ENCODE measurements around the gene SDR42E1. TPM values are rescaled to one million over a fixed set of nuclear protein-coding genes. Genes with fewer than 3 reads are reported as not detected.

Gene SDR42E1
- total RNA-seq, 2 experiments from 2014 or later: under 0.01 to 0.65 TPM

GRCh38 chr16:82041542-82041941 lies 30.3 kb upstream of the SDR42E1 start:
- BruUV-seq (replicated peaks): no TSS peak
- Histone ChIP-seq H2AFZ (ENCODE audit: low read length) (no peak overlapping the region), H3K4me2 (ENCODE audit: low read length) (no peak overlapping the region), H3K27ac (ENCODE audit: low read depth, low read length, poor library complexity, severe bottlenecking) (no peak overlapping the region), H3K36me3 (ENCODE audit: insufficient read depth, low read length) (no peaks in the 10 kb centered on the region), H3K9me2 (ENCODE audit: insufficient read depth, low read length) (no peaks in the 10 kb centered on the region), H3K9me3 (ENCODE audit: low read length) (no peaks in the 10 kb centered on the region), H4K20me1 (ENCODE audit: insufficient read depth, low read length) (no peaks in the 10 kb centered on the region), H3K4me1 (ENCODE audit: insufficient read depth, low read length, poor library complexity, severe bottlenecking) (no peaks in the 10 kb centered on the region), H3K4me3 (ENCODE audit: low read depth, low read length, poor library complexity, severe bottlenecking) (no peak overlapping the region), H3K79me2 (ENCODE audit: insufficient read depth, low read depth, low read length) (no peaks in the 10 kb centered on the region)
- ChIA-PET POLR2A (no interaction called here), CTCF (ENCODE audit: unreplicated experiment) (no interaction called here)
- DNase-seq (ENCODE audit: low spot score): no peak
- TF ChIP-seq EZH2phosphoT487 (IDR thresholded peaks at IDR 0.05; ENCODE audit: borderline replicate concordance, low read depth, low read length) (no peak), CTCF (conservative IDR thresholded peaks at IDR 0.05; ENCODE audit: low read length) (no peak)
- intact Hi-C loops (cut with micrococcal nuclease; ENCODE audit: unreplicated experiment): no loop called here

GRCh38 chr16:82040296-82040695 lies 29.0 kb upstream of the SDR42E1 start:
- no peaks in the 10 kb centered on the region for H3K9me3 ChIP-seq (ENCODE audit: low read length)
- ChIA-PET POLR2A (no interaction called here), CTCF (ENCODE audit: unreplicated experiment) (no interaction called here)
- H3K4me2 ChIP-seq (ENCODE audit: low read length): no peak overlapping the region
- H2AFZ ChIP-seq (ENCODE audit: low read length): no peak overlapping the region
- no peak overlapping the region for H3K27ac ChIP-seq (ENCODE audit: low read depth, low read length, poor library complexity, severe bottlenecking)
- no peaks in the 10 kb centered on the region for H4K20me1 ChIP-seq (ENCODE audit: insufficient read depth, low read length)
- H3K4me1 ChIP-seq (ENCODE audit: insufficient read depth, low read length, poor library complexity, severe bottlenecking): no peaks in the 10 kb centered on the region
- H3K9me2 ChIP-seq (ENCODE audit: insufficient read depth, low read length): no peaks in the 10 kb centered on the region
- DNase-seq (ENCODE audit: low spot score): no peak
- no peaks in the 10 kb centered on the region for H3K36me3 ChIP-seq (ENCODE audit: insufficient read depth, low read length)
- H3K4me3 ChIP-seq (ENCODE audit: low read depth, low read length, poor library complexity, severe bottlenecking): no peak overlapping the region
- intact Hi-C loops (cut with micrococcal nuclease; ENCODE audit: unreplicated experiment): no loop called here
- TF ChIP-seq CTCF (conservative IDR thresholded peaks at IDR 0.05; ENCODE audit: low read length) (no peak), EZH2phosphoT487 (IDR thresholded peaks at IDR 0.05; ENCODE audit: borderline replicate concordance, low read depth, low read length) (no peak)
- no peaks in the 10 kb centered on the region for H3K79me2 ChIP-seq (ENCODE audit: insufficient read depth, low read depth, low read length)
- no TSS peak for BruUV-seq (replicated peaks)

GRCh38 chr16:82037666-82038065 lies 26.4 kb upstream of the SDR42E1 start:
- no peaks in the 10 kb centered on the region for H3K36me3 ChIP-seq (ENCODE audit: insufficient read depth, low read length)
- no peaks in the 10 kb centered on the region for H3K79me2 ChIP-seq (ENCODE audit: insufficient read depth, low read depth, low read length)
- no peak for DNase-seq (ENCODE audit: low spot score)
- TF ChIP-seq EZH2phosphoT487 (IDR thresholded peaks at IDR 0.05; ENCODE audit: borderline replicate concordance, low read depth, low read length): no peak
- TF ChIP-seq CTCF (conservative IDR thresholded peaks at IDR 0.05; ENCODE audit: low read length): no peak
- POLR2A ChIA-PET: no interaction called here
- no peak overlapping the region for H3K4me2 ChIP-seq (ENCODE audit: low read length)
- no TSS peak for BruUV-seq (replicated peaks)
- intact Hi-C loops (cut with micrococcal nuclease; ENCODE audit: unreplicated experiment): no loop called here
- H3K4me1 ChIP-seq (ENCODE audit: insufficient read depth, low read length, poor library complexity, severe bottlenecking): no peaks in the 10 kb centered on the region
- no peaks in the 10 kb centered on the region for H3K9me3 ChIP-seq (ENCODE audit: low read length)
- no peaks in the 10 kb centered on the region for H3K9me2 ChIP-seq (ENCODE audit: insufficient read depth, low read length)
- H3K4me3 ChIP-seq (ENCODE audit: low read depth, low read length, poor library complexity, severe bottlenecking): no peak overlapping the region
- H3K27ac ChIP-seq (ENCODE audit: low read depth, low read length, poor library complexity, severe bottlenecking): no peak overlapping the region
- CTCF ChIA-PET (ENCODE audit: unreplicated experiment): no interaction called here
- H4K20me1 ChIP-seq (ENCODE audit: insufficient read depth, low read length): no peaks in the 10 kb centered on the region
- H2AFZ ChIP-seq (ENCODE audit: low read length): no peak overlapping the region

Measured in OCI-LY7 (cell line).